Measurements from ENCODE around the gene PLA2G2E. TPM values are rescaled to one million over a fixed set of nuclear protein-coding genes. Genes with fewer than 3 reads are reported as not detected.
"Not testable (repeated sequence)": the region's sequence is repeated elsewhere in the genome, so short reads cannot be mapped to it uniquely, and the experiment has no call there.

PLA2G2E gene
- total RNA-seq, 8 experiments from 2014 or later = not detected

GRCh38 chr1:19946331-19946751, 22.9 kb upstream of the PLA2G2E start:
- WGBS, 10 experiments = 31 to 91% (median 73%) methylated on average over 3 to 6 of the region's 6 CpGs

GRCh38 chr1:19945914-19946313, 22.5 kb upstream of the PLA2G2E start:
- Histone ChIP-seq H3K27ac (no peak overlapping the region), H3K4me1 (replicated peaks in 1 of 2) (peaks cover 14 to 15% of the 10 kb centered on the region in 2 donors), H3K4me3 (no peak overlapping the region)
- ATAC-seq (replicated peaks in 6 of 8) = no peak
- in situ Hi-C loops (cut with MboI; ENCODE audit: low pct_unique_long_range_greater_than_20kb in 2 of 9, low sequenced_read_pairs in 9 of 9, unreplicated experiment in 9 of 9) = no loop called here
- 0 to 80% (median 68%) methylated on average over 2 of the region's 2 CpGs; no CpG with 5 or more reads in 2 of the 10 experiments for WGBS, 10 experiments

More at GRCh38 chr1:19946331-19946751, 22.9 kb upstream of the PLA2G2E start:
- no peak for ATAC-seq (replicated peaks in 6 of 8)
- no peak overlapping the region for H3K27ac ChIP-seq
- in situ Hi-C loops (cut with MboI; ENCODE audit: low pct_unique_long_range_greater_than_20kb in 2 of 9, low sequenced_read_pairs in 9 of 9, unreplicated experiment in 9 of 9) = no loop called here
- peaks cover 10 to 11% of the 10 kb centered on the region in 2 donors for H3K4me1 ChIP-seq (replicated peaks in 1 of 2)
- H3K4me3 ChIP-seq = no peak overlapping the region

GRCh38 chr1:19942657-19943056, 19.2 kb upstream of the PLA2G2E start:
- in situ Hi-C loops (cut with MboI; ENCODE audit: low pct_unique_long_range_greater_than_20kb in 2 of 9, low sequenced_read_pairs in 9 of 9, unreplicated experiment in 9 of 9) = no loop called here
- H3K4me1 ChIP-seq (replicated peaks in 1 of 2) = peaks cover 26 to 30% of the 10 kb centered on the region in 2 donors
- no peak for ATAC-seq (replicated peaks in 6 of 8)
- H3K27ac ChIP-seq = peak overlapping the region in 1 of 2 donors; percentile 75
- WGBS, 10 experiments = 17 to 100% (median 93%) methylated on average over 1 to 2 of the region's 2 CpGs; no CpG with 5 or more reads in 3 of the 10 experiments
- H3K4me3 ChIP-seq = no peak overlapping the region

DNA sequence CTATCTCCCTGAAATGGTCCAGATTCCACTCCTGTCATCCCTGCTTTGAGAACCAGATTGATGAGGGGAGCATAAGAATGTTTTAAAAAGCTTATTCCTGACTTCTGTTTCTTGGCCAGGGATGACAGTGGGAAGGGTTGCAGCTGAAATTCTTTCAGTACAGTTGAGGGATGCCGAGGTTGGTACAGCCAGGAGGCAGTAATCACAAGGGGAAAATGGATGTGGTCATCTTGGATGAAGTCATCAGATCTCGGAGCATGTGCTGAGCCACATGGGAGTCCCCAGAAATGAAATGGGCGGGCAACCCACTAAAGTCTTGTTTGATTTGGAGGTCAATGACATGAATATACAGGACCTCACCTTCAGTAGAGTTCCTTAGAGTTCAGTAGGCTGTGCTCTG, 18.7 kb upstream of the PLA2G2E start:
- peak in 5 of 8 experiments; percentile 43 to 66 (median 50) for ATAC-seq (replicated peaks in 6 of 8)
- 0 to 93% (median 78%) methylated on average over 1 to 3 of the region's 3 CpGs; no CpG with 5 or more reads in 1 of the 10 experiments for WGBS, 10 experiments
- Histone ChIP-seq H3K4me3 (no peak overlapping the region), H3K4me1 (replicated peaks in 1 of 2) (peaks cover 26 to 30% of the 10 kb centered on the region in 2 donors), H3K27ac (peak overlapping the region; percentile 68 to 75)
- in situ Hi-C loops (cut with MboI; ENCODE audit: low pct_unique_long_range_greater_than_20kb in 2 of 9, low sequenced_read_pairs in 9 of 9, unreplicated experiment in 9 of 9) = no loop called here

DNA sequence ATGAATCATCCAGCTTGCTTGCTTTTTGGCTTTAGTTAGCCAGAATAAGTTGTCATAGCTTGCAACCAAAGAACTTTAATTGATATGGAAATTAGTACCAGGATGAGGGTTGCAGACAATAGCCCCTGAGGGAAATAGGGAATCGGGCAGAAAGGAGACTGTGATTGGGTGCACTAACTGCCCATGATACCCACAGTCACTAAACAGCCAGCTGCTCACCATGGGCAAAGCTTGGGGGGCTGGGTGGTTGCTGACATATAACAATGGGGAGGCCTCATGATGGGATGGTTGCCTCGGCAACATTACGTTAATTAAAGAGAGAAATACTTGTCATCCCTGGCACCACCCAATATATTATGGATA, 17.8 kb upstream of the PLA2G2E start:
- ATAC-seq (replicated peaks in 6 of 8) = peak in 5 of 8 experiments; percentile 61 to 76 (median 74)
- Histone ChIP-seq H3K27ac (peak overlapping the region; percentile 68 to 75), H3K4me3 (no peak overlapping the region), H3K4me1 (replicated peaks in 1 of 2) (peaks cover 30 to 31% of the 10 kb centered on the region in 2 donors)
- in situ Hi-C loops (cut with MboI; ENCODE audit: low pct_unique_long_range_greater_than_20kb in 2 of 9, low sequenced_read_pairs in 9 of 9, unreplicated experiment in 9 of 9) = no loop called here
- 20 to 80% (median 51%) methylated on average over 1 to 3 of the region's 3 CpGs; no CpG with 5 or more reads in 2 of the 10 experiments for WGBS, 10 experiments

DNA sequence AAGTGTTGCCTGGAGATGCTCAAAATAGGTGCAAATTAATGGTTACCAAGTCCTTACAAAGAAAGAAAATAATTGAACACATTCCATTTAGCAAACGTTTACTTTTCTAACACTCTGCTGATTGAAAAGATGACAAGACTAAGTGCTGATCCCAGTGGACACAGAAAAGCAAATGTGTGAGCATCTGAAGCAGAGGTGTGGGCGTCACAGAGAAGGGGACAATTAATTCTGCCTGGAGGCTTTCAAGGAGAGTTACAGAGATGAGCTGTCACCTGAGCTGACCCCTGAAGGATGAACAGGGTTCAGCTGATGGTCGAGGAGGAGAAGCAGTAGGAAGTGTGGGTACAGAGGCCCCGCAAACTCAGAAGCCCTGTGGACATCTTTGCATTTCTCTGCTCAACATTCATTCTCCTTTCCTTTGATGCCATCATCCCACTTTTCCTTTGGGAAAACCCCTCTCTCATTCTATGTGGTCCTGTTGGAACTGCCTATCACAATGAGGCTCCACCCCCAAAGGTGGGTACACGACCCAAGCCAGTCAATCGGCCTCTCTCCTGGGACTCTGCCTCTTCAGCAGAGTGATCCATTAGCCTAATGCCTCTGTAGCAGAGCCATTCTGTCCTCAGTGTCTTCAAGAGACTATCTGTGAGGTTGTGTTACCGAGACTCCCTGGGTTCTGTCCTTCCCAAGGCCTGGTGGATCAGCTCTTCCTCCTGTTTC, 17.2 kb upstream of the PLA2G2E start:
- WGBS, 10 experiments = 27 to 68% (median 55%) methylated on average over 1 to 7 of the region's 7 CpGs; no CpG with 5 or more reads in 1 of the 10 experiments
- Histone ChIP-seq H3K4me1 (replicated peaks in 1 of 2) (peaks cover 30 to 31% of the 10 kb centered on the region in 2 donors), H3K27ac (peak overlapping the region; percentile 68 to 75), H3K4me3 (no peak overlapping the region)
- peak in 5 of 8 experiments; percentile 49 to 72 (median 66) for ATAC-seq (replicated peaks in 6 of 8)
- in situ Hi-C loops (cut with MboI; ENCODE audit: low pct_unique_long_range_greater_than_20kb in 2 of 9, low sequenced_read_pairs in 9 of 9, unreplicated experiment in 9 of 9) = no loop called here

GRCh38 chr1:19938472-19938871, 15.1 kb upstream of the PLA2G2E start:
- Histone ChIP-seq H3K4me3 (no peak overlapping the region), H3K4me1 (replicated peaks in 1 of 2) (peaks cover 30 to 31% of the 10 kb centered on the region in 2 donors), H3K27ac (no peak overlapping the region)
- WGBS, 10 experiments = 11 to 100% (median 82%) methylated on average over 1 of the region's 1 CpG; no CpG with 5 or more reads in 1 of the 10 experiments
- in situ Hi-C loops (cut with MboI; ENCODE audit: low pct_unique_long_range_greater_than_20kb in 2 of 9, low sequenced_read_pairs in 9 of 9, unreplicated experiment in 9 of 9) = no loop called here
- no peak for ATAC-seq (replicated peaks in 6 of 8)

DNA sequence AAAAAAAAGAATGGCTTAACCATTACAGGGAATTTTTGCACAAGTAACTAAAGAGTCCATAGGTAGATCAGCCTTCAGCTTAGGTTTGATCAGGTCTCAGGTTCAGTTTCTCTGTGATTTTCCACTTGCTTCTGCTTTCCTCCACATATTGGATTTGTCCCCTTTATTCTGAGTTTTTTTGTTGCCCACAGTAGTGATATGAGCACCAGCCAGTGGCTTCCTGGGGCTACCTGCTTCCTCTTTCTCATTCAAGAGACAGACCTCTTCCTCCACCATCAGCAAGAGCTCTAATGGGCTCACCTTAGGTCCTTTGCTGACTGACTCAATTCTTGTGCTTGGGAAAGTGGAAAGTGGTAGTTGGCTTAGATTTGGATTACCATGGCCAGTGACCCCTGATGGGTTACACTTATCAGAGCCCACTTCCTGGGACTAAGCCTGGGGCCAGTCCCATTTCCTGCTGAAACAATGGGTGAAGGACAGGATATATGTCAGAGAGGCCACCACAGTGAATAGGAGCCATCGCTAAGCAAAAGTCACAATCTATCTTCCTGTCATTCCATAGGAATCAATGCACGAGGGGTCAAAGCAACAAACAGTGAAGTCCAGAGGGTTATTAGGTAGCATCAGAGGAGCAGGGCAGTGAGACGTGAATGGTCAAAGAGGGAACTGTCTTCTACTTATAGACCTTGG, 12.8 kb upstream of the PLA2G2E start:
- 37 to 100% (median 57%) methylated on average over 1 to 3 of the region's 3 CpGs; no CpG with 5 or more reads in 2 of the 10 experiments for WGBS, 10 experiments
- in situ Hi-C loops (cut with MboI; ENCODE audit: low pct_unique_long_range_greater_than_20kb in 2 of 9, low sequenced_read_pairs in 9 of 9, unreplicated experiment in 9 of 9) = no loop called here
- Histone ChIP-seq H3K27ac (no peak overlapping the region), H3K4me3 (no peak overlapping the region), H3K4me1 (replicated peaks in 1 of 2) (peaks cover 18 to 20% of the 10 kb centered on the region in 2 donors)
- no peak for ATAC-seq (replicated peaks in 6 of 8)

GRCh38 chr1:19934336-19934735, 10.9 kb upstream of the PLA2G2E start:
- Histone ChIP-seq H3K4me3 (no peak overlapping the region), H3K4me1 (replicated peaks in 1 of 2) (peaks cover 3 to 5% of the 10 kb centered on the region in 2 donors), H3K27ac (no peak overlapping the region)
- WGBS, 10 experiments = 0 to 100% (median 85%) methylated on average over 2 to 6 of the region's 7 CpGs; no CpG with 5 or more reads in 4 of the 10 experiments
- ATAC-seq (replicated peaks in 6 of 8) = no peak
- in situ Hi-C loops (cut with MboI; ENCODE audit: low pct_unique_long_range_greater_than_20kb in 2 of 9, low sequenced_read_pairs in 9 of 9, unreplicated experiment in 9 of 9) = no loop called here

- no peak overlapping the region for H3K27ac ChIP-seq
- in situ Hi-C loops (cut with MboI; ENCODE audit: low pct_unique_long_range_greater_than_20kb in 2 of 9, low sequenced_read_pairs in 9 of 9, unreplicated experiment in 9 of 9) = no loop called here
- no peak overlapping the region for H3K4me3 ChIP-seq
- WGBS, 10 experiments = 0 to 25% methylated on average over 1 of the region's 1 CpG; no CpG with 5 or more reads in 8 of the 10 experiments
- no peak for ATAC-seq (replicated peaks in 6 of 8)
- H3K4me1 ChIP-seq (replicated peaks in 1 of 2) = peaks cover 0 to 5% of the 10 kb centered on the region in 2 donors
Measured at GRCh38 chr1:19932866-19933265, 9.4 kb upstream of the PLA2G2E start.

GRCh38 chr1:19927130-19927421, 3.7 kb upstream of the PLA2G2E start:
- 73 to 96% (median 83%) methylated on average over 2 to 3 of the region's 3 CpGs; no CpG with 5 or more reads in 3 of the 10 experiments for WGBS, 10 experiments
- not testable (repeated sequence) for H3K4me3 ChIP-seq; H3K27ac ChIP-seq; ATAC-seq (replicated peaks in 6 of 8); H3K4me1 ChIP-seq (replicated peaks in 1 of 2)
- in situ Hi-C loops (cut with MboI; ENCODE audit: low pct_unique_long_range_greater_than_20kb in 2 of 9, low sequenced_read_pairs in 9 of 9, unreplicated experiment in 9 of 9) = loop anchor here in 2 of 9 experiments (10.0 kb wide), 2 partner anchors 568 to 578 kb away; partner anchors contain the start of gene MUL1 (in 1 of the 2)

DNA sequence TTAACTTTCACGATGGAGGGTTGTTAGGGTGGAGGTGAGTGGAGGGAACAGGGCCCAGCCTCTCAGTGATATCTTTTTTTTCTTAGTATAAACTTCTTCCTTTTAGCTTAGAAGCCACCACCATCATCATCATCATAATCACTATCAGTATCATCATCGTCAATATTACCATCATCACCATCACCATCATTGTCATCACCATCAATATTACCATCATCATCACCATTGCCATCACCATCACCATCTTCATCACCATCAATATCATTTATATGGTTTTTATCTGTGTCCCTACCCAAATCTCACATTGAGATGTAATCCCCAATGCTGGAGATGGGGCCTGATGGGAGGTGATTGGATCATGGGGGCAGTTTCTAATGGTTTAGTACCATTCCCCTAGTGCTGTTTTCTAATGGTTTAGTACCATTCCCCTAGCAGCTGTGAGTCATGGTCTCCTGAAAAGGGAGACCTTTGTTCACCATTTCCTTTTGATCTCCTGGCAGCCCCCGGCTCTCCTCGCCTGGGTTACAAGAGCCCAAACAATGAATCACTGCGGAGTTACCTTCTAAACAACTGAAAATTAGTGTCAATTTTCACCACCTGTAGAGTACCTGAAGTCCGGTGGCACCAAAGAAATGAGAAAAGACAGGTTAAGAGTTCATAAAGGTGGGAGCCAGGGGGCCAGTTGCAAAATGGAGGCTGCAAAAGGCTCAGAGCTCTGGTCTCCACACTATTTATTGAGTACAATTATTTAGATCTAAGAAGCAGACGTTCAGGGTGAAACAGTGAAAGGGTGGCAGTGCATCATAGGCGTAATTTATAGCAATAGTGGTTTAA, 3.1 kb upstream of the PLA2G2E start:
- no peak for ATAC-seq (replicated peaks in 6 of 8)
- no peak overlapping the region for H3K27ac ChIP-seq
- H3K4me3 ChIP-seq = no peak overlapping the region
- H3K4me1 ChIP-seq (replicated peaks in 1 of 2) = peaks cover 4 to 9% of the 10 kb centered on the region in 2 donors
- WGBS, 10 experiments = 33 to 77% (median 68%) methylated on average over 1 to 8 of the region's 8 CpGs; no CpG with 5 or more reads in 1 of the 10 experiments
- in situ Hi-C loops (cut with MboI; ENCODE audit: low pct_unique_long_range_greater_than_20kb in 2 of 9, low sequenced_read_pairs in 9 of 9, unreplicated experiment in 9 of 9) = loop anchor here in 2 of 9 experiments (10.0 kb wide), 2 partner anchors 568 to 578 kb away; partner anchors contain the start of gene MUL1 (in 1 of the 2)

Measured in motor neuron (in vitro differentiated cells).